Activated gamma-delta T cell treated with Interleukin-2 at 50 U/mL for 16 hours (primary cell): ENCODE measurements around the gene ZC3H18.
A peak's percentile ranks its signal among the peaks of the same experiment; 100 is the strongest.

Source experiments
- DNase-seq: peaks from one replicate; pipeline ENCODE4 v3.0.0-alpha.2; 2020

The ZC3H18 gene

GRCh38 chr16:88552166-88552565 lies 18.0 kb upstream of the ZC3H18 start:
- no peak for DNase-seq

GRCh38 chr16:88552815-88553214 lies 17.4 kb upstream of the ZC3H18 start:
- DNase-seq, result no peak

DNA sequence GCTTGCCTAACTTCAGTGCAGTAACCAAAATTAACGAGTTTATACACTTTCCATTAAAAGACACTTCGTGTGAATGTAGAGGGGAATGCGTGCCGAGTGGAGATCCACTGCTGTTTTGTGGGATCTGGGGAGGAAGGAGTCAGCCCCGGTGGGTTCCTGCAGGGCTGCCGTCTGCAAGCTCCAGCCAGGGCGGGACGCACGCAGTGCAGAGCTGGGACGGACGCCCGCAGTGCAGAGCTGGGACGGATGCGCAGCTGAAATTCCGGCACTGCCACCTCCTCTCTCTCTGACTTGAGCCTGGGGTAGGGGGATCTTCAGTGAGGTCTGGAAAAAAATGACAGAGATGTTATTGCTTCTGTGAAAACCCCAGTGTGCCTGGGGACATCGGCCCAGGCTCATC lies 16.5 kb upstream of the ZC3H18 start:
- DNase-seq, result no peak

DNA sequence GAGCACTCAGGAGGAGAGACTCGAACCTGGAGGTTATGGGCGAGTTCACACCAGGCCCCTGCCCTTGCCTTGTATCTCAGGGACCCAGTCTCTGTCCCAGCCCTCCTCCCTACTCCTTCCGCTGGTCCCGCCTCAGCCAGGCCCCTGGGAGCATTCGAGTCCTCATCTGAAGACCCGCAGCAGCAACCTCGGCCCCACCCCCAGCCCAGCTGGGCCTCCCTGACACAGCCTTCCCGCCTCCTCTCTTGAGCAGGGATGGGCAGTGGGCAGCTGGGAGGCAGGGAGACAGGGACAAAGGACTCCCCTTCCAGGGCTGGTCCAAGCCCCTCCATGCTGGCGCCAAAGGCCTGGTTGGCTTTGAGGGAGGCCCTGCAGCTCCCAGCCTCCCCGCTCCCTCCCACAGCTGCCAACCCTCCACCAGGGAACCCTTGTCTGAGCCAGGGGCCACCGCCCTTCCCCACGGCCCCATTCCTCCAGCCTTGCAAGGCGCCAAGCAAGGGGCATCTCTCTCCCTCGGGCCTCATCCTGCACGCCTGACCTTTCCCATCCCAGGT lies 15.4 kb upstream of the ZC3H18 start:
- DNase-seq, result no peak

GRCh38 chr16:88556294-88556988 lies 13.8 kb upstream of the ZC3H18 start:
- DNase-seq, result no peak

- DNase-seq, result no peak
Observed at GRCh38 chr16:88558457-88559442, 11.5 kb upstream of the ZC3H18 start.

- DNase-seq, result no peak
Observed at GRCh38 chr16:88560714-88561484, 9.3 kb upstream of the ZC3H18 start.

- DNase-seq, result peak; percentile 52
Observed at GRCh38 chr16:88561485-88562359, 8.5 kb upstream of the ZC3H18 start.

GRCh38 chr16:88566158-88566557 lies 4.0 kb upstream of the ZC3H18 start:
- DNase-seq, result no peak

DNA sequence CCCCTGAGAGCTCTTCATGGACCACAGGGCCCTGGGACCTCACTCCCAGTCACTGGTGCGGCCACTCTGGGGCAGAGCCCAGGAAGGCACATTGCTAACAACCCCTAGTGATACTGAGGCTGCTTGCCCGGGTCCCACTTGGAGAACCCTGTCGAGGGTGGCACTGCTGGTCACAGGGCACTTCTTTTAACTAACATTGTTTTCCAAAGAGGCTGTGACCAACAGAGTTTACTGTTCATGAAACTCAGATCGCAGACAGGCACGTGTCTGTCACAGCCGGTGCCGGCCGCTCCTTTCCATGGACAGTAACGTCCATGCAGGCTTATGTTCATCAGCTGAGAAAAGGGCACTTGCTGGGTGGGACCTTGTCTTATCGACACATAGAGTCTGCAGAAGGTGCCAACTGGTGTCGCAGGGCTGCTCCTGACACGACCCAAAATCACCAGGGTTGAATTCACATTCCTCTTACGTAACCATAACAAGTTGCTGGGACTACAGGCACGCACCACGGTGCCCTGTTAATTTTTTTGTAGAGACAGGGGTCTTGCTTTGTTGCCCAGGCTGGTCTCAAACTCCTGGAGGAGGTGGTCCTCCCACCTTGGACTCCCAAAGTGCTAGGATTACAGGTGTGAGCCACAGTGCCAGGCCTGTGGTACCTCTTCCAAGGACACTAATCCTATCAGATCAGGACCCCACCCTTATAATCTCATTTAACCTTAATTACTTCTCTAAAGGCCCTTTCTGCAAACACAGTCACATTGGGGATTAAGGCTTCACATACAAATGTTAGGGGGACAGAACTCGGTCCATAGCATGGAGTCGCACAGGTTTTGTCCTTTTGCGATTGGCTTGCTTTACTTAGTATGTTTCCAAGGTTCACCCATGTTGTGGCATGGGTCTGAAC lies 1.2 kb upstream of the ZC3H18 start:
- DNase-seq, result no peak

DNA sequence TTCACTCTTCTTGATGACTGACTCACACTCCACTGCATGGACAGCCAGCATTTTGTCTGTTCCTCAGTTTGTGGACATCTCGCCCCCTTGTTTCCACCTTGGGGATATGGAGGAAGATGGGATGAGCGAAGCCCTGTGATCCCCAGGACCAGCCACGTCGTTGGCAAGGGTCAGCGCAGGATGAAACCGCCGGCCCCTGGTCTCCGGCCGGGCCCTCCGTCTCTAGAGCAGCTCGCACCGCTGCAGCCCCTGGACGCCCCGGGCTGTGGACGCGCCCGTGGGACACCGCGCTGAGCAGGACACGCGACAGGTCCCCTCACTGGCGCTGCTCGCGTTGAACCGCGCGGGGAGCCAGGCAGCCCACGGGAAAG lies 604 bp upstream of the ZC3H18 start:
- DNase-seq, result no peak

- peak; percentile 23 for DNase-seq
Observed at GRCh38 chr16:88570691-88571092, 489 bp downstream of the ZC3H18 start.

GRCh38 chr16:88575251-88575650 lies 5.0 kb downstream of the ZC3H18 start:
- no peak for DNase-seq

DNA sequence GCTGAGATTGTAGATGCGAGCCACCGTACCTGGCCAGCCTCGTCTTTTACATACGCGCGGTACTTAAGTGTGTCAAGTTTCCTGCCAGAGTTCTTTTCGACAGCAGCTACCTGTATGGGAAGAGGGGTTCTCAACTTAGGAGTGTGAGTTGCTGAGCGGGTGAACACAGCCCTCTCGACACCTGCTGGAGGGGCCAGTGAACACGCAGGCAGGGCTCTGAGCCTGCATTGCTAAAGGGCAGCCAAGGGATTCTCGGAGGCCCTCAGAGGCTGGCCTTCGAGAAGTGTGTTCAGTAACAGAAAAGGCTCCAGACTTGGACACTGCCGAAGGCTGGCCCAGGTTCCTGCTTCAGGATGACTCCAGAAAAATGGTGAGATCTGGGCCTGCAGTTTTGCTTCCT lies 6.1 kb downstream of the ZC3H18 start:
- DNase-seq, result no peak

- DNase-seq, result no peak
Observed at GRCh38 chr16:88577166-88577565, 7.0 kb downstream of the ZC3H18 start.

GRCh38 chr16:88578446-88579313 lies 8.5 kb downstream of the ZC3H18 start:
- no peak for DNase-seq

DNA sequence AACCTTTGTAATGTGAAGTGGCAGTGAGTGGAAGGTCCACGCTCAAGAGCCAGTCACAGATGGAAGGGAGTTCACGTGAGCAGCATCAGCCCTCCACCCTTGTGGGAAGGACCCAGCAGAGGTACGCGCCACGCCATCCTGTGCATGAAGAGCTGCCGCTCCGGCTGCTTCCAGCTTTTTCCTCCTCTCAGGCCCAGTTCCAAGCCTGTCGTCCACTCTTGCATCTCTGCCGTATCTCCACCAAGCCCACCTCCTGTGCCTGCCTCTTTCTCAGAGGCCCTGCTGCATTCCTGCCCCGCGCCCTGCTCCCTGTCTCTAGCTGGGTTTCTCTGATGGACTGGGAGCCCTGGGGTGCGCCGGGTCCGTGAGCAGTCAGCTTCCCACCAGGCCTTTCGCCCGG lies 10.2 kb downstream of the ZC3H18 start:
- DNase-seq, result no peak

DNA sequence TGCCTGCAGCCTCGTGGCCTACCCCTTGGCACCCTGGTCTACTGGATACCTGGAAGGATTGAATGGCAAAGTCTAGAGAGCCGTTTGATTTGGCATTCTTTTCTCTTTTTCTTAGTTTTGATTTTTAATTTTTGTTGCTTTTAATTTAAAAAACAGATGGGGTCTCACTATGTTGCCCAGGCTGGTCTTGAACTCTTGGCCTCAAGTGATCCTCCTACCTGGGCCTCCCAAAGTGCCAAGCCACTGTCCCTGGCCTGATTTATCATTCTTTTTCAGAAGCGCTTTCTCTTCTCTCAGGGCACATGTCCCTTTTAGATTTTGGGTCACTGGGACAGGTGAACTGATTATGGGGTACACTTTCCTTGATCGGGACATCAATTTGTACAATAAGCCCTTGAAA lies 10.8 kb downstream of the ZC3H18 start:
- no peak for DNase-seq

- DNase-seq, result no peak
Observed at GRCh38 chr16:88582912-88583575, 12.8 kb downstream of the ZC3H18 start.
